Astrocyte (in vitro differentiated cells and primary cell): ENCODE results near the gene FAM124B. TPM values are rescaled to one million over a fixed set of nuclear protein-coding genes. Genes with fewer than 3 reads are reported as not detected.

ENCODE experiments used
- DNase-seq: peaks from one replicate; pipeline ENCODE4 v3.0.0-alpha.2; 2010; ENCODE audit warnings: low read depth
- FAIRE-seq: peaks from 2 replicates; lab custom pipeline; 2011; peaks lifted over from hg19 to GRCh38; lab: Jason Lieb, UNC
- H2AFZ ChIP-seq: 2 replicates; pipeline ENCODE4 v1.6.0; 2012; ENCODE audit warnings: low read depth, low read length, inconsistent platforms
- H3K27ac ChIP-seq: 2 replicates; pipeline ENCODE4 v1.5.1; 2011; ENCODE audit warnings: low read depth, low read length, inconsistent platforms
- H3K27me3 ChIP-seq: 2 replicates; pipeline ENCODE4 v1.6.0; 2011; ENCODE audit warnings: low read length, inconsistent platforms; ENCODE audit not compliant: insufficient read depth
- H3K36me3 ChIP-seq: 2 replicates; pipeline ENCODE4 v1.5.1; 2011; ENCODE audit warnings: low read length, inconsistent platforms; ENCODE audit not compliant: insufficient read depth
- H3K4me1 ChIP-seq: 2 replicates; pipeline ENCODE4 v1.5.1; 2011; ENCODE audit warnings: low read length, inconsistent platforms; ENCODE audit not compliant: insufficient read depth
- H3K4me2 ChIP-seq: 2 replicates; pipeline ENCODE4 v1.6.0; 2012; ENCODE audit warnings: low read length, inconsistent platforms
- H3K4me3 ChIP-seq: 2 replicates; pipeline ENCODE4 v1.5.1; 2011; ENCODE audit warnings: low read depth, mild to moderate bottlenecking, low read length, inconsistent platforms; ENCODE audit not compliant: insufficient read depth
- H3K79me2 ChIP-seq: 2 replicates; pipeline ENCODE4 v1.6.0; 2012; ENCODE audit warnings: mild to moderate bottlenecking, low read length, inconsistent platforms; ENCODE audit not compliant: insufficient read depth
- H3K9ac ChIP-seq: 2 replicates; pipeline ENCODE4 v1.6.0; 2012; ENCODE audit warnings: mild to moderate bottlenecking, low read length, inconsistent platforms
- H3K9me3 ChIP-seq: 2 replicates; pipeline ENCODE4 v1.5.1; 2012; ENCODE audit warnings: low read depth, mild to moderate bottlenecking, low read length, inconsistent platforms; ENCODE audit not compliant: insufficient read depth
- H4K20me1 ChIP-seq: 2 replicates; pipeline ENCODE4 v1.6.0; 2012; ENCODE audit warnings: low read length, inconsistent platforms; ENCODE audit not compliant: insufficient read depth
- H3K27ac Mint-ChIP-seq: one replicate; pipeline ENCODE4 v1.8.0; 2021; ENCODE audit warnings: mild to moderate bottlenecking, mixed read lengths; ENCODE audit not compliant: unreplicated experiment
- H3K27me3 Mint-ChIP-seq: one replicate; pipeline ENCODE4 v1.8.0; 2021; ENCODE audit warnings: low read depth, mixed read lengths; ENCODE audit not compliant: unreplicated experiment
- H3K36me3 Mint-ChIP-seq: one replicate; pipeline ENCODE4 v1.8.0; 2021; ENCODE audit warnings: low read depth, mixed read lengths; ENCODE audit not compliant: unreplicated experiment
- H3K4me1 Mint-ChIP-seq: one replicate; pipeline ENCODE4 v1.8.0; 2021; ENCODE audit warnings: low read depth, mixed read lengths; ENCODE audit not compliant: unreplicated experiment
- H3K4me3 Mint-ChIP-seq: one replicate; pipeline ENCODE4 v1.8.0; 2021; ENCODE audit warnings: mild to moderate bottlenecking, moderate library complexity, mixed read lengths; ENCODE audit not compliant: unreplicated experiment
- H3K9me3 Mint-ChIP-seq: one replicate; pipeline ENCODE4 v1.8.0; 2021; ENCODE audit warnings: mild to moderate bottlenecking, mixed read lengths; ENCODE audit not compliant: unreplicated experiment
- CTCF ChIP-seq: IDR thresholded peaks from 2 replicates; pipeline ENCODE4 v1.5.1; 2011; ENCODE audit warnings: low read depth, mild to moderate bottlenecking, inconsistent platforms, low read length, moderate library complexity; ENCODE audit not compliant: insufficient read depth
- EZH2 ChIP-seq: IDR thresholded peaks from 2 replicates; pipeline ENCODE4 v1.6.1; 2012; ENCODE audit warnings: mild to moderate bottlenecking, low read length, inconsistent platforms; ENCODE audit not compliant: insufficient read depth
- total RNA-seq: library from RNA; stranded (reverse); gene quantifications from 2 replicates; pipeline ENCODE4 v1.2.1, GENCODE V29; 2021

Gene FAM124B
- total RNA-seq, 1 donor from 2014 or later = not detected

DNA sequence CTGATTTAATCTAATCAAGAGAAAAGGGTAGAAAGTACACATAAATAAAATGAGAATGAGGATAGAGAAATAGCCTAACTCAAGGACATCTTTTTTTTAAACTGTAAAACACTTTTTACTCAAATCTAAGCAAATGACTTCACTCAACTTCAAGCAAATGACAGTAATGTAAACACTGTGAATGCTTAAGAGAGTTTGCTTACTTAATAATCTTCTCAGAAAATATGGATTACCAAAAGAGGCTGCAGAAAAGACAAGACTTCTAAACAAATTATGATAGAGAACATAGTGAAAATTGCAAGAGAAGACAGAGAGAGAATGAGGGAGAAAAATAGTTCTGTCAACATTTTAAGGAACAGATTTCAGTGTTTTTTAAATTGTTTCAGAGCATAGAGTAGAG is 52.5 kb downstream of the FAM124B start:
- no peaks in the 10 kb centered on the region for H3K36me3 ChIP-seq
- Mint-ChIP-seq H3K4me3 (no peak overlapping the region), H3K9me3 (peaks cover 6% of the 10 kb centered on the region), H3K27me3 (no peaks in the 10 kb centered on the region), H3K27ac (no peak overlapping the region), H3K36me3 (no peaks in the 10 kb centered on the region), H3K4me1 (peaks cover 3% of the 10 kb centered on the region)
- H2AFZ ChIP-seq = no peak overlapping the region
- H3K9ac ChIP-seq = no peak overlapping the region
- H4K20me1 ChIP-seq = no peaks in the 10 kb centered on the region
- FAIRE-seq (no peak), DNase-seq (no peak)
- TF ChIP-seq CTCF = no peak
- no peak for TF ChIP-seq EZH2
- no peaks in the 10 kb centered on the region for H3K4me1 ChIP-seq
- no peak overlapping the region for H3K4me2 ChIP-seq
- no peaks in the 10 kb centered on the region for H3K27me3 ChIP-seq
- no peak overlapping the region for H3K4me3 ChIP-seq
- H3K27ac ChIP-seq = no peak overlapping the region
- H3K79me2 ChIP-seq = no peaks in the 10 kb centered on the region
- no peaks in the 10 kb centered on the region for H3K9me3 ChIP-seq

- no peak overlapping the region for H3K27ac ChIP-seq
- no peak overlapping the region for H3K9ac ChIP-seq
- no peak overlapping the region for H3K4me3 ChIP-seq
- Mint-ChIP-seq H3K27ac (peak overlapping the region; percentile 59), H3K27me3 (no peaks in the 10 kb centered on the region), H3K36me3 (no peaks in the 10 kb centered on the region), H3K4me1 (peaks cover 3% of the 10 kb centered on the region), H3K4me3 (no peak overlapping the region), H3K9me3 (peaks cover 6% of the 10 kb centered on the region)
- H3K36me3 ChIP-seq = no peaks in the 10 kb centered on the region
- H3K27me3 ChIP-seq = no peaks in the 10 kb centered on the region
- DNase-seq = peak; percentile 23
- no peaks in the 10 kb centered on the region for H4K20me1 ChIP-seq
- no peak for TF ChIP-seq EZH2
- TF ChIP-seq CTCF = no peak
- H2AFZ ChIP-seq = no peak overlapping the region
- H3K9me3 ChIP-seq = no peaks in the 10 kb centered on the region
- no peak for FAIRE-seq
- no peak overlapping the region for H3K4me2 ChIP-seq
- H3K79me2 ChIP-seq = no peaks in the 10 kb centered on the region
- no peaks in the 10 kb centered on the region for H3K4me1 ChIP-seq
Observed at GRCh38 chr2:224347176-224348051, 54.5 kb downstream of the FAM124B start.

GRCh38 chr2:224345492-224345891 is 56.4 kb downstream of the FAM124B start:
- DNase-seq (no peak), FAIRE-seq (no peak)
- H3K27me3 ChIP-seq = no peaks in the 10 kb centered on the region
- no peak overlapping the region for H2AFZ ChIP-seq
- H3K27ac ChIP-seq = no peak overlapping the region
- H3K4me2 ChIP-seq = no peak overlapping the region
- H3K79me2 ChIP-seq = no peaks in the 10 kb centered on the region
- H3K4me1 ChIP-seq = no peaks in the 10 kb centered on the region
- Mint-ChIP-seq H3K4me1 (peaks cover 3% of the 10 kb centered on the region), H3K9me3 (peaks cover 6% of the 10 kb centered on the region), H3K27me3 (no peaks in the 10 kb centered on the region), H3K27ac (no peak overlapping the region), H3K4me3 (no peak overlapping the region), H3K36me3 (no peaks in the 10 kb centered on the region)
- no peak overlapping the region for H3K4me3 ChIP-seq
- no peaks in the 10 kb centered on the region for H4K20me1 ChIP-seq
- H3K36me3 ChIP-seq = no peaks in the 10 kb centered on the region
- no peak overlapping the region for H3K9ac ChIP-seq
- no peak for TF ChIP-seq CTCF
- TF ChIP-seq EZH2 = no peak
- H3K9me3 ChIP-seq = no peaks in the 10 kb centered on the region
